ENCODE measurements around the gene SPATS2.

SPATS2 gene

DNA sequence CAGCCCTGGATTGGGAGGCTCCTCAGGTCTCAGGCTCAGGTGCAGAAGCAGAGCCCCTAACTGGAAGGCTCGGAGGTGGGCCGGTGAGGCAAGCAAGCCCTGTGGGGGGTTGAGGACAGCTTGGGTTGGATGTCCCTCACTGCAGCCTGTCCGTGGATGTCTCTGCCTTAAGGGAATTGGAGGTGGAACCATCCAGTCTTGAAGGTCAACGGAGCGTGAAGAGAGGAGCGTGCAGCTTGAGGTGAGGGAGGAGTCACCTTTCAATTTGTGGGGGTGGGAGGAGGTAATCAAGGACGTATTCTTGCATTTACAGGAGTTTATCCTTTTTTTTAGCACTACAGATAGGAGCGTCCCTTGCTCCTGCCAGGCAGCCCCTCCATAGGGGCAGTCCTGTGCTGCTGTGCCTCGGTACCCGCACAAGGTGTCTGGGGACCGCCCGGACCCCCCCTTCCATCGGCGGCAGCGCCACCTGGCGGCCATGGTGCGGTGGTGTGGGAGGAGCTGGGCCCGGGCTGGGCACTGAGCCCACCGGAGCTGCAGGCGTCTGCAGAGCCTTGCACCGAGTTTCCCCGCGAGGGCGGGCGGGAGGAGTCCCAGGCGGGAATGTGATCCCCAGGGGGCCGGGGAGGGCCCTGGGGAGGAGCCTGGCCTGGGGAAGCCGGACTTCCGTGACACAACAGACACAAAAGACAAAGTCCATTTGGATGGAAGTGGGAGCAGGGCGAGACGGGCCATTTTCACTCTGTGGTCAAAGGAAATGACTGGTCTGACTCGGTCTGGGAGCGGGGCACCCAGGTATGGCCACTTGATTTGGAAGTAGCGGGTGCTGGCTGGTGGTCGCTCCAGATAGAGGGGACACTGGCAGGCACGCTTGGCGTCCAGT lies 19.7 kb upstream of the SPATS2 start:
- no peaks in the 10 kb centered on the region for H3K9me3 ChIP-seq (ENCODE audit: insufficient read depth, low read length)
- no peak for TF ChIP-seq EZH2phosphoT487 (conservative IDR thresholded peaks at IDR 0.05; ENCODE audit: low read length)
- TF ChIP-seq, protein P1, sequence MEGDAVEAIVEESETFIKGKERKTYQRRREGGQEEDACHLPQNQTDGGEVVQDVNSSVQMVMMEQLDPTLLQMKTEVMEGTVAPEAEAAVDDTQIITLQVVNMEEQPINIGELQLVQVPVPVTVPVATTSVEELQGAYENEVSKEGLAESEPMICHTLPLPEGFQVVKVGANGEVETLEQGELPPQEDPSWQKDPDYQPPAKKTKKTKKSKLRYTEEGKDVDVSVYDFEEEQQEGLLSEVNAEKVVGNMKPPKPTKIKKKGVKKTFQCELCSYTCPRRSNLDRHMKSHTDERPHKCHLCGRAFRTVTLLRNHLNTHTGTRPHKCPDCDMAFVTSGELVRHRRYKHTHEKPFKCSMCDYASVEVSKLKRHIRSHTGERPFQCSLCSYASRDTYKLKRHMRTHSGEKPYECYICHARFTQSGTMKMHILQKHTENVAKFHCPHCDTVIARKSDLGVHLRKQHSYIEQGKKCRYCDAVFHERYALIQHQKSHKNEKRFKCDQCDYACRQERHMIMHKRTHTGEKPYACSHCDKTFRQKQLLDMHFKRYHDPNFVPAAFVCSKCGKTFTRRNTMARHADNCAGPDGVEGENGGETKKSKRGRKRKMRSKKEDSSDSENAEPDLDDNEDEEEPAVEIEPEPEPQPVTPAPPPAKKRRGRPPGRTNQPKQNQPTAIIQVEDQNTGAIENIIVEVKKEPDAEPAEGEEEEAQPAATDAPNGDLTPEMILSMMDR (IDR thresholded peaks at IDR 0.05; ENCODE audit: insufficient read depth, low read length, poor library complexity, severe bottlenecking), result peak; percentile 99
- H3K9ac ChIP-seq (ENCODE audit: low read length), result peak overlapping the region; percentile 7; the same call in 1 of the 2 replicates
- H3K4me2 ChIP-seq (ENCODE audit: low read depth, low read length, poor library complexity, severe bottlenecking), result peak overlapping the region; percentile 63
- H2AFZ ChIP-seq (ENCODE audit: low read depth, low read length, severe bottlenecking), result no peak overlapping the region
- H3K36me3 ChIP-seq (ENCODE audit: low read length), result no peaks in the 10 kb centered on the region
- no peaks in the 10 kb centered on the region for H3K27me3 ChIP-seq (ENCODE audit: low read length)
- no peaks in the 10 kb centered on the region; the same call in 1 of the 2 replicates for H3F3A ChIP-seq (ENCODE audit: insufficient read depth)
- H3K9me2 ChIP-seq (replicated peaks; ENCODE audit: insufficient read depth, low read length), result no peaks in the 10 kb centered on the region
- no peaks in the 10 kb centered on the region for H4K20me1 ChIP-seq (ENCODE audit: low read depth, low read length)
- no peak overlapping the region for H3K4me3 ChIP-seq (ENCODE audit: insufficient read depth, low read length, poor library complexity, severe bottlenecking)
- H3K79me2 ChIP-seq (ENCODE audit: insufficient read depth, low read length), result no peaks in the 10 kb centered on the region
- H3K27ac ChIP-seq (ENCODE audit: low read depth, low read length), result no peak overlapping the region

DNA sequence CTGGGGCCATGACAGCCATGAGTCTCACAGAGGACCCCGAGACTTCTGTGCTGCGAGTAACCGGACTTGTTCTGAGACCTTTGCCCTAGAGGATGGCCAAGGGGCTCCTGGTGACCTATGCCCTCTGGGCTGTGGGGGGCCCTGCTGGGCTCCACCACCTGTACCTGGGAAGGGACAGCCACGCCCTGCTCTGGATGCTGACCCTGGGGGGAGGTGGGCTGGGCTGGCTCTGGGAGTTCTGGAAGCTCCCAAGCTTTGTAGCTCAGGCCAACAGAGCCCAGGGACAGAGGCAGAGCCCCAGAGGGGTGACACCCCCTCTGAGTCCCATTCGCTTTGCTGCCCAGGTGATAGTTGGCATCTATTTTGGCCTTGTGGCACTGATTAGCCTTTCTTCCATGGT lies 18.5 kb upstream of the SPATS2 start:
- Histone ChIP-seq H3K27ac (ENCODE audit: low read depth, low read length) (no peak overlapping the region), H3K27me3 (ENCODE audit: low read length) (no peaks in the 10 kb centered on the region), H3K4me3 (ENCODE audit: insufficient read depth, low read length, poor library complexity, severe bottlenecking) (no peak overlapping the region), H3K36me3 (ENCODE audit: low read length) (no peaks in the 10 kb centered on the region), H2AFZ (ENCODE audit: low read depth, low read length, severe bottlenecking) (no peak overlapping the region), H3K79me2 (ENCODE audit: insufficient read depth, low read length) (no peaks in the 10 kb centered on the region), H3K4me2 (ENCODE audit: low read depth, low read length, poor library complexity, severe bottlenecking) (no peak overlapping the region), H3K9me2 (replicated peaks; ENCODE audit: insufficient read depth, low read length) (no peaks in the 10 kb centered on the region), H4K20me1 (ENCODE audit: low read depth, low read length) (no peaks in the 10 kb centered on the region), H3K9ac (ENCODE audit: low read length) (no peak overlapping the region), H3F3A (ENCODE audit: insufficient read depth) (no peaks in the 10 kb centered on the region; the same call in 1 of the 2 replicates), H3K9me3 (ENCODE audit: insufficient read depth, low read length) (no peaks in the 10 kb centered on the region)
- TF ChIP-seq, protein P1 (IDR thresholded peaks at IDR 0.05; ENCODE audit: insufficient read depth, low read length, poor library complexity, severe bottlenecking), result no peak
- no peak for TF ChIP-seq EZH2phosphoT487 (conservative IDR thresholded peaks at IDR 0.05; ENCODE audit: low read length)

DNA sequence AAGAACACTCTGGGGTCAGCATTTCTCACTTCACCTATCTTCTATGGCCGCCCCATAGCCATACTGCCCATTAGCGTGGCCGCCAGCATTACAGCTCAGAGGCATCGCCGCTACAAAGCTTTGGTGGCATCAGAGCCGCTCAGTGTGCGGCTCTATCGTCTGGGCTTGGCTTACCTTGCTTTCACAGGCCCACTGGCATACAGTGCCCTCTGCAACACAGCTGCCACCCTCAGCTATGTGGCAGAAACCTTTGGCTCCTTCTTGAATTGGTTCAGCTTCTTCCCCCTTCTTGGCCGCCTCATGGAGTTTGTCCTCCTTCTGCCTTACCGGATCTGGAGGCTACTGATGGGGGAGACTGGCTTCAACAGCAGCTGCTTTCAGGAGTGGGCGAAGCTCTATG lies 18.0 kb upstream of the SPATS2 start:
- no peak overlapping the region for H3K27ac ChIP-seq (ENCODE audit: low read depth, low read length)
- H3F3A ChIP-seq (ENCODE audit: insufficient read depth), result no peaks in the 10 kb centered on the region
- no peaks in the 10 kb centered on the region for H3K9me2 ChIP-seq (replicated peaks; ENCODE audit: insufficient read depth, low read length)
- H3K36me3 ChIP-seq (ENCODE audit: low read length), result no peaks in the 10 kb centered on the region
- no peak overlapping the region for H2AFZ ChIP-seq (ENCODE audit: low read depth, low read length, severe bottlenecking)
- TF ChIP-seq, protein P1 (IDR thresholded peaks at IDR 0.05; ENCODE audit: insufficient read depth, low read length, poor library complexity, severe bottlenecking), result no peak
- no peak for TF ChIP-seq EZH2phosphoT487 (conservative IDR thresholded peaks at IDR 0.05; ENCODE audit: low read length)
- no peaks in the 10 kb centered on the region for H3K27me3 ChIP-seq (ENCODE audit: low read length)
- no peak overlapping the region for H3K4me2 ChIP-seq (ENCODE audit: low read depth, low read length, poor library complexity, severe bottlenecking)
- no peaks in the 10 kb centered on the region for H3K79me2 ChIP-seq (ENCODE audit: insufficient read depth, low read length)
- no peaks in the 10 kb centered on the region for H3K9me3 ChIP-seq (ENCODE audit: insufficient read depth, low read length)
- H4K20me1 ChIP-seq (ENCODE audit: low read depth, low read length), result no peaks in the 10 kb centered on the region
- H3K4me3 ChIP-seq (ENCODE audit: insufficient read depth, low read length, poor library complexity, severe bottlenecking), result no peak overlapping the region
- no peak overlapping the region for H3K9ac ChIP-seq (ENCODE audit: low read length)

Measured in SU-DHL-6 (cell line).